Immature natural killer cell (primary cell): ENCODE measurements around the gene GGA1. TPM values are rescaled to one million over a fixed set of nuclear protein-coding genes. Genes with fewer than 3 reads are reported as not detected.

Experiments
- DNase-seq, 3 donors: peaks; one replicate each; pipeline ENCODE4 v3.0.0; 2022; ENCODE audit warnings: mixed read lengths in 1 of 3
- H3K27ac Mint-ChIP-seq, 6 donors: one replicate each; pipeline ENCODE4 v1.8.0; 2020; ENCODE audit warnings: mixed read lengths in 6 of 6, mild to moderate bottlenecking in 5 of 6, inconsistent platforms in 4 of 6, moderate library complexity in 3 of 6
- H3K27me3 Mint-ChIP-seq, 3 donors: one replicate each; pipeline ENCODE4 v1.8.0; 2020 to 2021; ENCODE audit warnings: low read depth in 3 of 3, mild to moderate bottlenecking in 3 of 3, mixed read lengths in 3 of 3, moderate library complexity in 3 of 3, inconsistent platforms in 1 of 3
- H3K36me3 Mint-ChIP-seq, 3 donors: one replicate each; pipeline ENCODE4 v1.8.0; 2020; ENCODE audit warnings: mixed read lengths in 3 of 3, inconsistent platforms in 2 of 3, mild to moderate bottlenecking in 2 of 3
- H3K4me1 Mint-ChIP-seq, 2 donors: one replicate each; pipeline ENCODE4 v1.8.0; 2020; ENCODE audit warnings: inconsistent platforms in 2 of 2, mild to moderate bottlenecking in 2 of 2, mixed read lengths in 2 of 2, moderate library complexity in 1 of 2
- H3K4me3 Mint-ChIP-seq, 5 donors: one replicate each; pipeline ENCODE4 v1.8.0; 2020; ENCODE audit warnings: mild to moderate bottlenecking in 5 of 5, mixed read lengths in 5 of 5, inconsistent platforms in 3 of 5, moderate library complexity in 3 of 5
- H3K9me3 Mint-ChIP-seq, 6 donors: one replicate each; pipeline ENCODE4 v1.8.0; 2020; ENCODE audit warnings: mild to moderate bottlenecking in 6 of 6, mixed read lengths in 6 of 6, inconsistent platforms in 4 of 6, moderate library complexity in 3 of 6
- polyA plus RNA-seq, 3 donors: library from polyadenylated mRNA; unstranded; fragments of 300-500 nt; fragmentation: Illumina TruSeq; gene quantifications; one replicate each; pipeline ENCODE4 v1.2.3, GENCODE V29; 2021

GGA1 gene
- polyA plus RNA-seq, 3 donors from 2014 or later: 21.3 to 29.6 (median 25.3) TPM

GRCh38 chr22:37659066-37659896, 50.6 kb downstream of the GGA1 start:
- Mint-ChIP-seq H3K27me3 (peaks cover 3 to 8% (median 6%) of the 10 kb centered on the region in 3 donors), H3K4me3 (peak overlapping the region; percentile 73 to 85 (median 79)), H3K27ac (peak overlapping the region in 4 of 6 donors; percentile 27 to 69 (median 46)), H3K9me3 (no peaks in the 10 kb centered on the region), H3K4me1 (peaks cover 41 to 42% of the 10 kb centered on the region in 2 donors), H3K36me3 (no peaks in the 10 kb centered on the region)
- DNase-seq: no peak

DNA sequence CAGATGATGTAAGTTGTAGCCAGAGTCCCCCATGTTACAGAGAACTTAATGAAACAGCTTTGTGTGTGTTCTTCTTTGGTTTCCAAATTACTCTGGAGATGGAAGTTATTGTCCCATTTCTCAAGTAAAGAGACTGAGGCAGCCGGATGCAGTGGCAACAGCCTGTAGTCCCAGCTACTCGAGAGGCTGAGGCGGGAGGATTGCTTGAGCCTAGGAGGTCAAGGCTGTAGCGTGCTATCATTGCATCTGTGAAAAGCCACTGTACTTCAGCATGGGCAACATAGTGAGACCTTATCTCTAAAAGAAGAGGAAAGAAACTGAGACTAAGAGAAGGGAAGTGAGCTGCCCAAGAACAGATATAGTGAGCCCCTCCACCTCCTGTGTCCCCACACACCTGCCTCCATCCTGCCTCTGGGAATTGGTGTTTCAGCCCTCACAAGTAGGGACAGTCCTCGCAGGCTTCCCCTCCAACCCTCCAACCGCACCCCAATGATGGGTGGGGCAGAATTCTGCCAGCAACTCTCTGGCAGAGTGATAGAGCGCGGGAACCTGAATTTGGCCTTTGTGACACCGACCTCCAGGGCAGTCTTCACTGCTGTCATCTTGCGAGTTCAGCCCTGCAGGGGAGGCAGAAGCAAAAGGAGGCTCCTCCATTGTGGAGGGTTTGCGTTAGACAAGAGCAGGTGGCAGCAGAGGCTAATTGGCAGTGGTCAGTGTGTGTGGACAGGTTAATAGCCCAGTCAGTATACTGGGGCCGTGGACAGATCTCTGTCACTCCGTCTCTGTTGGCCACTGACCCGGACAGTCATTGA, 51.5 kb downstream of the GGA1 start:
- no peak for DNase-seq
- Mint-ChIP-seq H3K27ac (peak overlapping the region in 4 of 6 donors; percentile 53 to 78 (median 67)), H3K4me1 (peaks cover 41 to 43% of the 10 kb centered on the region in 2 donors)

DNA sequence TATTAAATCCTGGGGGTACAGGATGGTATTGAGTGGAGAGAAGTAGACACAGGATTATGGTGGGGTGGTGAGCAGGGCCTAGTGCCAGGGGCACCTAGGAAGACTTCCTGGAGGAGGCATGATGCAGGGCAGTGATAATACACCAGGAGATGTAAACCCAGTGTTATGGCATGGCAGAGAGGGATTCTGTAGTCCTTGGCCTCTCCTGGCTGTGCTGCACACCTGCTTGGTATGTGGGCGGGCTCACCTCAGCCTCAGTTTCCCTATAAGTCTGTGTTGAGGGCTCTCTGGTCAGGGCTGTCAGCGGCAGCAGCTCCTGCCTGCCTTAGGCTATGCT, 52.0 kb downstream of the GGA1 start:
- DNase-seq: no peak
- Mint-ChIP-seq H3K27me3 (peaks cover 3 to 7% (median 6%) of the 10 kb centered on the region in 3 donors), H3K36me3 (no peaks in the 10 kb centered on the region), H3K4me1 (peaks cover 42 to 44% of the 10 kb centered on the region in 2 donors), H3K27ac (peak overlapping the region in 4 of 6 donors; percentile 53 to 78 (median 63)), H3K4me3 (peak overlapping the region in 4 of 5 donors; percentile 73 to 85 (median 78)), H3K9me3 (no peaks in the 10 kb centered on the region)

More for the DNA sequence above, 51.5 kb downstream of the GGA1 start:
- Mint-ChIP-seq H3K4me3 (peak overlapping the region; percentile 73 to 85 (median 79)), H3K36me3 (no peaks in the 10 kb centered on the region), H3K9me3 (no peaks in the 10 kb centered on the region), H3K27me3 (peaks cover 3 to 8% (median 6%) of the 10 kb centered on the region in 3 donors)

DNA sequence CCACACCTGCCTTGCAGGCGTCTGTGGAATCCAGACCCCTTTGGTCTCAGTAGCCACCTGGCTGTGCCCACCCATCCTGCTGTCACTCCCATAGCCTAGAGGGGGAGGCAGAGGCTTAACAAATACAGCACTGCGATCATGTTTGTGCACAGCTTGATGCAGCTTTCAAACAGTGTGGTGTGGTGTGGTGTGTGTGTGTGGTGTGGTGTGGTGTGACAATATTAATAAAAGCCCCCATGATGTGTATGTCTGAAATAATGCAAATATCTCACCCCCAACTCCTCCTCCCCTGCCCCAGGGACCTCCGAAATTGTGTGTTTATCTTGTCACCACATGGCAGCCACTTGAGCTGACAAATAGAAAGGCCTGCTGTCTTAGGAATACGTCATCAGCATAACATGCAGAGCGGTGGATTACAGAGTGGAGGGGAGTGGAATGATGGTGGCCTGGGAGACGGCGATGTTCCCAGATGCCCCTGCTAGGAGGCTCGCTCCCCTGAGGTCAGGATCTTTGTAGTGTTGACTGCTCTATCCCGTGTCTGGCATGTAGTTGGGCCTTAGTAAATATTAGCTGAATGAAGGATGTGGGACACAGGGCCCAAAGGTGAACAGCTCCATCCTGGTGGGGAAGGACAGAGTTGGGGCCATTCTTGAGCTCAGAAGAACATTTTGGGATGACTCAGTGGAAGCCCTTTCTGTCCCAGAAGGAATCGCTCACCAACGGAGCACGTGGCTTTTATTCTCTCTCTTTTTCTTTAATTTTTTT, 52.7 kb downstream of the GGA1 start:
- Mint-ChIP-seq H3K27me3 (peaks cover 3 to 6% (median 6%) of the 10 kb centered on the region in 3 donors), H3K4me3 (peak overlapping the region in 2 of 5 donors; percentile 27 to 85), H3K27ac (peak overlapping the region in 2 of 6 donors; percentile 53 to 61), H3K4me1 (peaks cover 46 to 49% of the 10 kb centered on the region in 2 donors), H3K36me3 (no peaks in the 10 kb centered on the region), H3K9me3 (no peaks in the 10 kb centered on the region)
- DNase-seq: no peak

DNA sequence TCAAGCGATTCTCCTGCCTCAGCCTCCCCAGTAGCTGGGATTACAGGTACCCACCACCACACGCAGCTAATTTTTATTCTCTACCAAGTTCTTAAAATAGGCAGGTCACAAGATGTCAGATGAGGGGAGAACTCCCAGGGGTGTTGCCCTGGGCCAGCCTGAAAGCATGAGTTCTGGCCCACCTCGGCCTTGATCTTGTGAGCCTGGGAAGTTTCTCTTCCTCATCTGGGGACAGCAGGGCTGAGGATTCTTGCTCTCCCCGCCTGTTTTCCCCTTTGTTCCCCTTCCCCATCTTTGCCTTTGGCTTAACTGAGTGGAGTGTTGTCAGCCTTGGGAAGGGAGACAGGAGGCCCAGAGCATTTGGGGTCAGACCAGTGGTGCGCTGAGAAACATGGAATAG, 53.4 kb downstream of the GGA1 start:
- Mint-ChIP-seq H3K27ac (peak overlapping the region in 3 of 6 donors; percentile 31 to 62 (median 40)), H3K4me3 (no peak overlapping the region), H3K9me3 (no peaks in the 10 kb centered on the region), H3K36me3 (no peaks in the 10 kb centered on the region), H3K4me1 (peaks cover 51 to 55% of the 10 kb centered on the region in 2 donors), H3K27me3 (peaks cover 3 to 9% (median 6%) of the 10 kb centered on the region in 3 donors)
- DNase-seq: no peak

DNA sequence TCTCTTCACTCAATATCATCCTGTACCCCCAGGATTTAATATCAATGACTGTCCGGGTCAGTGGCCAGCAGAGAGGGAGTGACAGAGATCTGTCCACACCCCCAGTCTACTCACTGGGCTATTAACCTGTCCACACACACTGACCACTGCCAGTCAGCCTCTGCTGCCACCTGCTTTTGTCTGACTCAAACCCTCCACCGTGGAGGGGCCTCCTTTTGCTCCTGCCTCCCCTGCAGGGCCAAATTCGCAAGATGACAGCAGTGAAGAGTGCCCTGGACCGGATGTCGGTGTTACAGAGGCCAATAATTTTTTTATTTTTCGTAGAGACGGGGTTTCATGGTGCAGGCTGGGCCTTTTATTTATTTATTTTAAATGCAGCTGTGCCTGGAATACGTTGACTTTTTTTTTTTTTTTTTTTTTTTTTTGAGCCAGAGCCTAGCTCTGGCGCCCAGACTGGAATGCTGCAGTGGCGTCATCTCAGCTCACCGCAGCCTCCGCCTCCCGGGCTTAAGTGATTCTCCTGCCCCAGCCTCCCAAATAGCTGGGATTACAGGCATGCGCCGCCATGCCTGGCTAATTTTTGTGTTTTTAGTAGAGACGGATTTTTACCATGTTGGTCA, 55.0 kb downstream of the GGA1 start:
- Mint-ChIP-seq H3K27me3 (peaks cover 0 to 5% (median 3%) of the 10 kb centered on the region in 3 donors), H3K4me1 (peaks cover 40 to 44% of the 10 kb centered on the region in 2 donors), H3K36me3 (no peaks in the 10 kb centered on the region), H3K9me3 (no peaks in the 10 kb centered on the region), H3K4me3 (no peak overlapping the region), H3K27ac (no peak overlapping the region)
- DNase-seq: no peak

DNA sequence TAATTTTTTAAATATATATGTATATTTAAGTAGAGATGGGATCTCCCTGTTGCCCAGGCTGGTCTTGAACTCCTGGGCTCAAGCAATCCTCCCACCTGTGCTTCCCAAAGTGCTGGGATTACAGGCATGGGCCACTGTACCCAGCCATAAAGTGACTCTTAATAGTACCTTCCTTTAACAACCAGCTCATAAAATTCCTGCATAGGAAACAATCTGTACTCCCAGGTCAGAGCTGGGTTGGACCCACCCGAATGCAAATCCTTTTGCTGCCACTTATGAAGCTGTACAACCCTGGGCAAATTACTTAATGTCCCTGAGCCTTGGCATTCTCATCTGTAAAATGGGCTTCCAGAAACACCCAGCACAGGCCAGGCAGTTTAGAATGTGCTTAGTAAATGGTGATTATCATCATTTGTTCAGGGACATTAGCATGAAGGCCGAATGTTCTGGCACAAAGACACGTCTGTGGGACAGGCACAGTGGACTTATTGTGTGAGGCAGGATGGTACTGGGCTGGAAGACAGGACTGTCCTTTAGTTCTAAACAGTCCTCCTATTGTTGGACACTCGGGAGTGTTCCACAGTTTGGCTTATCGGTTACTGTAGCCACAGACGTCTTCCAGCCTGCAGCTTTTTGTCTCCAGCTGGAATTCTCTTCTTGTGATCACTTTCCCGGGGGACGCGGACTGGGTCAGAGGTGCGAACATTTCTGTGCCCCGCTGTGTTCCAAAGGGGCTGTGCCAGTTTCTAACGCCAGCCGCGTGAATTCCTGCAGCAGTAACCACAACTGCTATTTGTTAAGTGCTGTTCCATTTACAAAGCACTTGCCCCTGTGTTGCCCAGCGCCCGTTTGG, 55.8 kb downstream of the GGA1 start:
- Mint-ChIP-seq H3K27ac (peak overlapping the region in 1 of 6 donors; percentile 53), H3K9me3 (no peaks in the 10 kb centered on the region), H3K27me3 (peaks cover 0 to 5% (median under 1%) of the 10 kb centered on the region in 3 donors), H3K36me3 (no peaks in the 10 kb centered on the region), H3K4me3 (no peak overlapping the region), H3K4me1 (peaks cover 37 to 42% of the 10 kb centered on the region in 2 donors)
- no peak for DNase-seq

GRCh38 chr22:37665487-37665886, 56.9 kb downstream of the GGA1 start:
- Mint-ChIP-seq H3K27ac (no peak overlapping the region), H3K27me3 (peaks cover 0 to 5% (median 0%) of the 10 kb centered on the region in 3 donors), H3K4me3 (no peak overlapping the region), H3K4me1 (peaks cover 27 to 32% of the 10 kb centered on the region in 2 donors), H3K9me3 (no peaks in the 10 kb centered on the region), H3K36me3 (no peaks in the 10 kb centered on the region)
- no peak for DNase-seq

DNA sequence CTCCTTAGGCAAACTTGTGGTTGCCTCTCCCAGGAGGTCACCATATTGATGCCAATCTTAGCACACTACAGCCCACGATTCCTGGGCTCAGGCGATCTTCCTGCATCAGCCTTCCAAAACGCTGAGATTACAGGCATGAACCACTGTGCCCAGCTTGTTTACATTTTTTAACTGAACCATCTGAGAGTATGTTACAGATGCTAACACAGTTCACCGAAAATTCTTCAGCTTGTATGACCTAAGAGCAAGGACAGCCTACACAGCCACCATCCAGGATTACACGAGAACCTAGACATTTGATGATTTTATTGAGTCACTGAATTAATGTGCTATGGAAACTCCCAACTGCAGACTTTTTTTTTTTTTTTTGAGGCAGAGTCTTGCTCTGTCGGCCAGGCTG, 61.0 kb downstream of the GGA1 start:
- H3K9me3 Mint-ChIP-seq: no peaks in the 10 kb centered on the region
- peaks cover 24 to 30% of the 10 kb centered on the region in 2 donors for H3K4me1 Mint-ChIP-seq
- H3K36me3 Mint-ChIP-seq: no peaks in the 10 kb centered on the region
- H3K4me3 Mint-ChIP-seq: peak overlapping the region in 1 of 5 donors; percentile 18
- peak overlapping the region in 1 of 6 donors; percentile 42 for H3K27ac Mint-ChIP-seq
- no peak for DNase-seq
- H3K27me3 Mint-ChIP-seq: peaks cover 0 to 5% (median 2%) of the 10 kb centered on the region in 3 donors

DNA sequence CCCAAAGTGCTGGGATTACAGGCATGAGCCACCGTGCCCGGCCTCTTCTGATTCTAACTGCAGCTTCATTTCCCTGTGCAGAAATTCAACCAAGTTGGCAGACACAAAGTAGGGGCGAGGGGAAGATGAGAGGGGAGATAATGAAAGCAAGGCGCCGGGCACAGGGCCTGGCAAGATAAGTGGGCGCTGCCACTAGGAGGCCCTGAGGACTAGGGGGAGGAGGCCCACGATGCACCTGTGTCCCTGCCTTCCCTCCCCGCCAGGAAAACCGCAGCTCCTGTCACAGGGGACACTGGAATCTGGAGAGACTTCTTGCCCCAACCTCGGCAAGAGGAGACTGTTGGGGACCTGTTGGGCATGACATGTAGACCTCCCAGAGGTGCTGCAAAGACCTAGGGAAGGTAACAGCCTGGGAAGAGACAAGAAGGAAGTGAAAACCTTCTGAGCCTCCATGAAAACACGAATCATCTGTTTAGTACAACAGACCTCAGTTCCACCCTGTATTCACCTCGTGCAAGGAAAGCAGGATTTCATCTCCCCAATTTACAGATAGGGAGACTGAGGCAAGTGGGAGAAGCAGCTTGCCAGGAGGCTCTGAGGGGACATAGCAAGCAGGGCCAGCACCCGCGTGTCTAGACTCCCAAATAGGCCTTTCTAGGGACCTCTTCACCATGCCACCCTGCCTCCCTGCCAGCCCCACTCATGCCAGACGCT, 63.7 kb downstream of the GGA1 start:
- peak overlapping the region in 1 of 5 donors; percentile 21 for H3K4me3 Mint-ChIP-seq
- no peaks in the 10 kb centered on the region for H3K9me3 Mint-ChIP-seq
- DNase-seq: no peak
- no peaks in the 10 kb centered on the region for H3K36me3 Mint-ChIP-seq
- peaks cover 2 to 8% (median 4%) of the 10 kb centered on the region in 3 donors for H3K27me3 Mint-ChIP-seq
- H3K27ac Mint-ChIP-seq: peak overlapping the region; percentile 20 to 78 (median 52)
- peaks cover 32 to 37% of the 10 kb centered on the region in 2 donors for H3K4me1 Mint-ChIP-seq

- peaks cover 2 to 9% (median 5%) of the 10 kb centered on the region in 3 donors for H3K27me3 Mint-ChIP-seq
- peaks cover 38 to 42% of the 10 kb centered on the region in 2 donors for H3K4me1 Mint-ChIP-seq
- no peaks in the 10 kb centered on the region for H3K36me3 Mint-ChIP-seq
- peak overlapping the region in 1 of 5 donors; percentile 21 for H3K4me3 Mint-ChIP-seq
- no peak for DNase-seq
- peak overlapping the region in 2 of 6 donors; percentile 64 to 78 for H3K27ac Mint-ChIP-seq
- H3K9me3 Mint-ChIP-seq: no peaks in the 10 kb centered on the region
These were observed 64.4 kb downstream of the GGA1 start for GRCh38 chr22:37672920-37673455.
